ENCODE results near the gene ERBB4. TPM values are rescaled to one million over a fixed set of nuclear protein-coding genes. Genes with fewer than 3 reads are reported as not detected.

Gene ERBB4
- total RNA-seq, 4 donors from 2014 or later = 0.59 to 1.5 (median 0.83) TPM

GRCh38 chr2:212346865-212347264 is 191.7 kb downstream of the ERBB4 start:
- intact Hi-C loops (cut with DNase I; ENCODE audit: low total_unique reads) = no loop called here
- no peak overlapping the region for H3K4me3 ChIP-seq (ENCODE audit: low read depth, poor library complexity, severe bottlenecking)
- WGBS, 2 donors = 38 to 54% methylated on average over 2 of the region's 2 CpGs
- no peak for DNase-seq (ENCODE audit: low spot score in 2 of 2)
- TF ChIP-seq CTCF (IDR thresholded peaks at IDR 0.05) = no peak
- no peak for TF ChIP-seq POLR2A (IDR thresholded peaks at IDR 0.05)

GRCh38 chr2:212345966-212346365 is 192.6 kb downstream of the ERBB4 start:
- no peak for DNase-seq (ENCODE audit: low spot score in 2 of 2)
- intact Hi-C loops (cut with DNase I; ENCODE audit: low total_unique reads) = no loop called here
- 0 to 2% methylated on average over 1 of the region's 1 CpG for WGBS, 2 donors

GRCh38 chr2:212344131-212344530 is 194.5 kb downstream of the ERBB4 start:
- TF ChIP-seq CTCF (IDR thresholded peaks at IDR 0.05) (no peak), POLR2A (IDR thresholded peaks at IDR 0.05) (no peak)
- intact Hi-C loops (cut with DNase I; ENCODE audit: low total_unique reads) = no loop called here
- no peak overlapping the region for H3K4me3 ChIP-seq (ENCODE audit: low read depth, poor library complexity, severe bottlenecking)
- WGBS, 2 donors = 81 to 88% methylated on average over 2 of the region's 2 CpGs
- no peak for DNase-seq (ENCODE audit: low spot score in 2 of 2)

More at GRCh38 chr2:212345966-212346365, 192.6 kb downstream of the ERBB4 start:
- TF ChIP-seq CTCF (IDR thresholded peaks at IDR 0.05) (no peak), POLR2A (IDR thresholded peaks at IDR 0.05) (no peak)
- no peak overlapping the region for H3K4me3 ChIP-seq (ENCODE audit: low read depth, poor library complexity, severe bottlenecking)

- no peak for DNase-seq (ENCODE audit: low spot score in 2 of 2)
- no peak overlapping the region for H3K4me3 ChIP-seq (ENCODE audit: low read depth, poor library complexity, severe bottlenecking)
- TF ChIP-seq POLR2A (IDR thresholded peaks at IDR 0.05) (no peak), CTCF (IDR thresholded peaks at IDR 0.05) (no peak)
- WGBS, 2 donors = 70 to 79% methylated on average over 2 of the region's 2 CpGs
- intact Hi-C loops (cut with DNase I; ENCODE audit: low total_unique reads) = no loop called here
Measured at GRCh38 chr2:212343167-212343566, 195.4 kb downstream of the ERBB4 start.

- no peak overlapping the region for H3K4me3 ChIP-seq (ENCODE audit: low read depth, poor library complexity, severe bottlenecking)
- WGBS, 2 donors = 69% methylated on average over 4 of the region's 4 CpGs
- no peak for TF ChIP-seq CTCF (IDR thresholded peaks at IDR 0.05)
- no peak for TF ChIP-seq POLR2A (IDR thresholded peaks at IDR 0.05)
- intact Hi-C loops (cut with DNase I; ENCODE audit: low total_unique reads) = no loop called here
- DNase-seq (ENCODE audit: low spot score in 2 of 2) = no peak
Measured at GRCh38 chr2:212337486-212338343, 200.9 kb downstream of the ERBB4 start.

Data from lower leg skin (tissue), 4 donors.